Osteoblast (primary cell): ENCODE data around the gene STX16. TPM values are rescaled to one million over a fixed set of nuclear protein-coding genes. Genes with fewer than 3 reads are reported as not detected.

ENCODE experiments used
- DNase-seq: peaks from one replicate; pipeline ENCODE4 v3.0.0; 2011; ENCODE audit warnings: low spot score, mixed read lengths; ENCODE audit not compliant: insufficient read length; ENCODE audit errors: missing footprints
- H2AFZ ChIP-seq: 2 replicates; pipeline ENCODE4 v1.6.0; 2011; ENCODE audit warnings: mild to moderate bottlenecking, low read length
- H3K27ac ChIP-seq: 2 replicates; pipeline ENCODE4 v1.5.1; 2011; ENCODE audit warnings: mild to moderate bottlenecking, low read depth, low read length, moderate library complexity
- H3K27me3 ChIP-seq: 2 replicates; pipeline ENCODE4 v1.6.0; 2012; ENCODE audit warnings: mild to moderate bottlenecking, control low read depth, inconsistent platforms, low read length, moderate library complexity; ENCODE audit not compliant: insufficient read depth
- H3K36me3 ChIP-seq: 2 replicates; pipeline ENCODE4 v1.5.1; 2011; ENCODE audit warnings: mild to moderate bottlenecking, low read length, control low read depth, moderate library complexity; ENCODE audit not compliant: insufficient read depth
- H3K4me1 ChIP-seq: 2 replicates; pipeline ENCODE4 v1.5.1; 2011; ENCODE audit warnings: mild to moderate bottlenecking, low read length, control low read depth, moderate library complexity; ENCODE audit not compliant: insufficient read depth
- H3K4me2 ChIP-seq: 2 replicates; pipeline ENCODE4 v1.6.0; 2011; ENCODE audit warnings: mild to moderate bottlenecking, low read length; ENCODE audit not compliant: insufficient read depth
- H3K4me3 ChIP-seq: fragments of 200-600 bp; sonication (generic); 3 replicates; pipeline ENCODE4 v1.5.1; 2012; ENCODE audit warnings: mild to moderate bottlenecking, low read length, inconsistent platforms; ENCODE audit not compliant: insufficient read depth
- H3K79me2 ChIP-seq: 2 replicates; pipeline ENCODE4 v1.6.0; 2012; ENCODE audit warnings: mild to moderate bottlenecking, low read length, control low read depth, inconsistent platforms; ENCODE audit not compliant: insufficient read depth
- H3K9me3 ChIP-seq: 2 replicates; pipeline ENCODE4 v1.5.1; 2011; ENCODE audit warnings: low read depth, low read length, control low read depth
- H4K20me1 ChIP-seq: 2 replicates; pipeline ENCODE4 v1.6.0; 2012; ENCODE audit warnings: mild to moderate bottlenecking, low read length, control low read depth; ENCODE audit not compliant: insufficient read depth
- total RNA-seq: library from RNA; depleted of rRNA; stranded (reverse); fragments of >200 nt; gene quantifications from 2 replicates; pipeline ENCODE4 v1.2.3, GENCODE V29; 2012
- TF ChIP-seq, protein P1 (sequence below): IDR thresholded peaks from 2 replicates; pipeline ENCODE4 v1.5.1; 2011; ENCODE audit warnings: mild to moderate bottlenecking, low read depth, low read length, moderate library complexity; ENCODE audit errors: extremely low read depth

The STX16 gene
- total RNA-seq, 1 donor, result 28.6 TPM

DNA sequence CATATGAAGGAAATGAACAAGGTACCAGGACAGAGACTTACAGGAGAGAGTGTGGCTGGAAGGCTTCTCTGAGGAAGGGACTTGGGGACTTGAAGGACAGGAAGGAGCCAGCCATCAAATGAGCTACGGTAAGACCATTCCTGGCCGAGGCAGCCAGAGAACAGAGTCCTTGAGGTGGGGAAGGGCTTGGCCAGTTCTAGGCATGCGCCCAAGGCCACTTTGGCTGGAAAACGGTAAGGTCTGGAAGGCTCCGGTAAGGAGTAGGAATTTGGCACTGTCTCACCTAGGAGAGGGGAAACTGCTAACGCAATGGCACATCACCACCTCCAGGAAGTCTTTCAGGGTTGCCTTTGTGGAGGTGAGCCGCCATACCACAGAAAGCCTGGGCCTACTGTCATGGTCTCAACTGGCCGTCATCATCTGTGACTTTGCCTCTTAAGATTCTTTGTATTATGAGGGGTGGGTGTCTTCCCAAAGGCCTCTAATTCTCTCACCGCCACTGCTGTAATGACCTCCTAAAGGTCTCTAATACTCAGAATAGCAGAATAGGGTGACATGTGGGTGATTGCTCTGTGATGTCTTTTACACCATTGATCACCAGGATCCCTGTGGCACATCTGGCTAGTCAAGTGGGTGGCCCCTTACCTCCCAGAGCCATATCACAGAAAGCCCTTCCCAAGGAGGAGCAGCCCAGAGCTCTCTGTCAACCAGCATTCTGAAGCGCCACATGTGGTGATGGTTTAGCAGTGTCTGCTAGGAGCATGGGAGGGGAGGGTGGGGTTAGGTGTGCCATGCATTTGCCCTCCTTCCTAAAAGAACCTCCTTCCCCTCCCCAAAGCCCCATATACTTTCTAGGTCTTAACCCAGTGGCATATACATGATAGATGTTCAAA, 17.7 kb upstream of the STX16 start:
- H3K36me3 ChIP-seq, result peaks cover 11% of the 10 kb centered on the region
- no peak overlapping the region for H3K4me3 ChIP-seq
- H3K27me3 ChIP-seq, result no peaks in the 10 kb centered on the region
- no peaks in the 10 kb centered on the region for H4K20me1 ChIP-seq
- no peaks in the 10 kb centered on the region for H3K79me2 ChIP-seq
- H3K9me3 ChIP-seq, result no peaks in the 10 kb centered on the region
- no peak overlapping the region for H2AFZ ChIP-seq
- H3K4me2 ChIP-seq, result no peak overlapping the region
- peaks cover 30% of the 10 kb centered on the region for H3K4me1 ChIP-seq
- TF ChIP-seq, protein P1, sequence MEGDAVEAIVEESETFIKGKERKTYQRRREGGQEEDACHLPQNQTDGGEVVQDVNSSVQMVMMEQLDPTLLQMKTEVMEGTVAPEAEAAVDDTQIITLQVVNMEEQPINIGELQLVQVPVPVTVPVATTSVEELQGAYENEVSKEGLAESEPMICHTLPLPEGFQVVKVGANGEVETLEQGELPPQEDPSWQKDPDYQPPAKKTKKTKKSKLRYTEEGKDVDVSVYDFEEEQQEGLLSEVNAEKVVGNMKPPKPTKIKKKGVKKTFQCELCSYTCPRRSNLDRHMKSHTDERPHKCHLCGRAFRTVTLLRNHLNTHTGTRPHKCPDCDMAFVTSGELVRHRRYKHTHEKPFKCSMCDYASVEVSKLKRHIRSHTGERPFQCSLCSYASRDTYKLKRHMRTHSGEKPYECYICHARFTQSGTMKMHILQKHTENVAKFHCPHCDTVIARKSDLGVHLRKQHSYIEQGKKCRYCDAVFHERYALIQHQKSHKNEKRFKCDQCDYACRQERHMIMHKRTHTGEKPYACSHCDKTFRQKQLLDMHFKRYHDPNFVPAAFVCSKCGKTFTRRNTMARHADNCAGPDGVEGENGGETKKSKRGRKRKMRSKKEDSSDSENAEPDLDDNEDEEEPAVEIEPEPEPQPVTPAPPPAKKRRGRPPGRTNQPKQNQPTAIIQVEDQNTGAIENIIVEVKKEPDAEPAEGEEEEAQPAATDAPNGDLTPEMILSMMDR, result no peak
- no peak overlapping the region for H3K27ac ChIP-seq
- no peak for DNase-seq

DNA sequence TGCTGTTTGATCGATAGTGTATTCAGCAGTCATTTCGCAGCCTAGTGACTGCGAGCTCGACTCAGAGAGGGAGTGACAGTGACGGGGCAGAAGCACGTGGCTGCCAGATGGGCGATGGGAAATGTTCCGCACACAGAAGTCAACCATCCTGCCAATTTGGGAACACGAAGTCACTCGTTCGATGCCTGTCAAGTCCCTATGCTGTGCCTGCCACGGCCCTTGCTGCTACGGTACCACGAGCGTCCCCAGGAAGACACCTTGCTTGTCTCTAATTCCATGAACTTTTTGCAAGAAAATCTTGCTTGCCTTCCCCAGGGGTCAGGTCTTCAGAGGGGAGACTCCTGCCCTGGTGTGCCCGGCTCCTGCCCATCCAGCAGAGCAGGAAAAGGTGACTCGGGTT, 17.0 kb upstream of the STX16 start:
- Histone ChIP-seq H2AFZ (no peak overlapping the region), H3K4me3 (no peak overlapping the region), H3K27me3 (no peaks in the 10 kb centered on the region), H3K36me3 (peaks cover 9% of the 10 kb centered on the region), H3K9me3 (no peaks in the 10 kb centered on the region), H4K20me1 (no peaks in the 10 kb centered on the region), H3K4me1 (peaks cover 26% of the 10 kb centered on the region), H3K27ac (peak overlapping the region; percentile 20), H3K4me2 (peak overlapping the region; percentile 20), H3K79me2 (no peaks in the 10 kb centered on the region)
- DNase-seq, result no peak
- TF ChIP-seq, protein P1, result no peak

DNA sequence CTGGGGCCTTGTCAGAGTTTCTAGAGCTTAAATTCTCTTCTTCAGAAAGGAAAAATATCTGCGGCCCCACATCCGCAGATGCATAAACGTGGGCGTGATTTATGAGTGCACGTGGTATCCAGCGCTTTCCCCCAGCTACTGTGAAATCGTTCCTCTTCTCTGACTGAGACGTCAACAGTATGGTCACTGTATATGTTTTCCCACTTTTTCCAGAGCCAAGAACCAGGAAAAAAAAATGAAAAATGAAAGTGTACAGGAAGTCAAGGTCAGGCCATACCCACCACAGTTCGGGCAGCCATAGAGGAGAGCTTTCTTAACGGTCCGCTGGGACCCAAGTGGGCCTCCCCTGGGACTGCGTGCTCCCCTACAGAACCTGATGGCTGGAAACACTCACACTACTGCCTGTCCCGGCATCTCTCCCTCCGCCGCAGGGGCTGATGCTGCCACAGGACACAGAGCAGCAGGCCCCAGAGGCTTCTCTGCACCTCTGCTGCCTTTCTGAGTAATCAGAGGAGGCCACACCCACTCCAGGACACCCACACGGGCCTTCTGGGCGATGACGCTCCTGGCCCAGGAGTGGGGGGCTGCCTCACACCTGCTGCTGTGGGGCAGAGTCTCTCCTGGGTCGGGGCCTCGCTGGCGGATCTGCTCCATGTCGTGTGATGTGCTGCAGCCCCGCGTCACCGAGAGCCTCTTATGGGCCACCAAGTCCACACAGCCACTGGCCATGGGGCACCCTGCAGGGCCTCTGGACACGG, 16.4 kb upstream of the STX16 start:
- no peak overlapping the region for H3K4me3 ChIP-seq
- peak overlapping the region; percentile 20 for H3K27ac ChIP-seq
- peaks cover 9% of the 10 kb centered on the region for H3K36me3 ChIP-seq
- H3K4me1 ChIP-seq, result peaks cover 20% of the 10 kb centered on the region
- TF ChIP-seq, protein P1, result no peak
- no peak for DNase-seq
- H4K20me1 ChIP-seq, result no peaks in the 10 kb centered on the region
- H2AFZ ChIP-seq, result peak overlapping the region; percentile 61
- H3K4me2 ChIP-seq, result peak overlapping the region; percentile 20
- no peaks in the 10 kb centered on the region for H3K9me3 ChIP-seq
- H3K27me3 ChIP-seq, result no peaks in the 10 kb centered on the region
- no peaks in the 10 kb centered on the region for H3K79me2 ChIP-seq

DNA sequence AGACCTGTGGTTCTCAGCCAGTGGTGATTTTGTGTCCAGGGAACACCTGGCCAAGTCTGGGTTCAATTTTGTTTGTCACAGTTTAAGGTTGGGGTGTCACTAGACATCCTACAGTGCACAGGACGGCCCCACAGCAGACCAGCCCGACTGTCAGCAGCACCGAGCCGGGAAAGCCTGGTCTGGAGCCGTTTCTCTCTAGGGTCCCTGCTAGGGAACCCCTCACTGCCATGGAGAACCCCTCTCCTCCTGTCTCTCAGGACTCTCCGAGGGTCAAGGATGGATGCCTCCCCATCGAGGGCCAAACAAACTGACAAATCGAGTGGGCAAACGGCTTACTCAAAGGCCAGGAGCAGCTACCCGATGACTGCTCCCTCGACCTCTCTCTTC, 15.8 kb upstream of the STX16 start:
- H3K27ac ChIP-seq, result no peak overlapping the region
- peaks cover 9% of the 10 kb centered on the region for H3K36me3 ChIP-seq
- no peaks in the 10 kb centered on the region for H3K9me3 ChIP-seq
- H4K20me1 ChIP-seq, result no peaks in the 10 kb centered on the region
- TF ChIP-seq, protein P1, result no peak
- H3K27me3 ChIP-seq, result no peaks in the 10 kb centered on the region
- no peak overlapping the region for H2AFZ ChIP-seq
- H3K79me2 ChIP-seq, result no peaks in the 10 kb centered on the region
- peaks cover 16% of the 10 kb centered on the region for H3K4me1 ChIP-seq
- H3K4me2 ChIP-seq, result no peak overlapping the region
- no peak overlapping the region for H3K4me3 ChIP-seq
- no peak for DNase-seq
